Measurements from ENCODE around the gene ZNF565. TPM values are rescaled to one million over a fixed set of nuclear protein-coding genes. Genes with fewer than 3 reads are reported as not detected.

Gene ZNF565
- total RNA-seq, 1 experiment from 2014 or later: 4.9 TPM

DNA sequence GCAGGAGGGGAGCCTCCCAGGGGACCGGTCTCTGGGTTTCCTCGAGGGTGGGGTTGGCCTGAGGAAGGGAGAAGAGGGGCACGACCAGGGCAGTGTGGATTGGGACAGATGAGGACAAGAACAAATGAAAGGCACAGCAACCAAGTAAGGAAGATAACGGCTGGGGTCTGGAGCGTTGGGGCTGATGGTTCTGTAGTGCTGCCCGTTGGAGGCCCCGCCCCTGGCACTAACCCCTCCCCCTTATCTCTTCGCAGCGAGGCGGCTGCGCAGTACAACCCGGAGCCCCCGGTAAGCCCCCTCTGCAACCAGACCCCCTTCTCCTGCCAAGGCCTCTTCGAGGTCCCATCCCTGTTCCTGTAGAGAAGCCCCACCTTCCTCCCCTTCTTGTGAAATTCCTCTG, 72.4 kb downstream of the ZNF565 start:
- ATAC-seq: no peak
- Histone ChIP-seq H3K27me3 (ENCODE audit: control insufficient read depth, insufficient read depth, low read length) (no peaks in the 10 kb centered on the region), H3K4me1 (ENCODE audit: control insufficient read depth, insufficient read depth, low read length) (peaks cover 14% of the 10 kb centered on the region), H3K9me3 (ENCODE audit: control insufficient read depth, insufficient read depth, low read depth, low read length) (no peaks in the 10 kb centered on the region), H3K27ac (ENCODE audit: low read length) (no peak overlapping the region), H3K36me3 (ENCODE audit: control insufficient read depth, insufficient read depth, low read length) (peaks cover 17% of the 10 kb centered on the region), H3K4me3 (ENCODE audit: low read depth in 2 of 2, low read length in 2 of 2) (peak overlapping the region in 1 of 2 experiments; percentile 77; a peak in 2 of 4 replicates)
- intact Hi-C loops (cut with micrococcal nuclease; ENCODE audit: unreplicated experiment): no loop called here
- POLR2A ChIA-PET: interaction anchor here (0.6 kb wide), 1 partner anchor 46 kb away, joined by 3 read pairs; no protein-coding TSS in a partner anchor
- no peak for DNase-seq (ENCODE audit: low read depth, low spot score)
- TF ChIP-seq, protein P1, sequence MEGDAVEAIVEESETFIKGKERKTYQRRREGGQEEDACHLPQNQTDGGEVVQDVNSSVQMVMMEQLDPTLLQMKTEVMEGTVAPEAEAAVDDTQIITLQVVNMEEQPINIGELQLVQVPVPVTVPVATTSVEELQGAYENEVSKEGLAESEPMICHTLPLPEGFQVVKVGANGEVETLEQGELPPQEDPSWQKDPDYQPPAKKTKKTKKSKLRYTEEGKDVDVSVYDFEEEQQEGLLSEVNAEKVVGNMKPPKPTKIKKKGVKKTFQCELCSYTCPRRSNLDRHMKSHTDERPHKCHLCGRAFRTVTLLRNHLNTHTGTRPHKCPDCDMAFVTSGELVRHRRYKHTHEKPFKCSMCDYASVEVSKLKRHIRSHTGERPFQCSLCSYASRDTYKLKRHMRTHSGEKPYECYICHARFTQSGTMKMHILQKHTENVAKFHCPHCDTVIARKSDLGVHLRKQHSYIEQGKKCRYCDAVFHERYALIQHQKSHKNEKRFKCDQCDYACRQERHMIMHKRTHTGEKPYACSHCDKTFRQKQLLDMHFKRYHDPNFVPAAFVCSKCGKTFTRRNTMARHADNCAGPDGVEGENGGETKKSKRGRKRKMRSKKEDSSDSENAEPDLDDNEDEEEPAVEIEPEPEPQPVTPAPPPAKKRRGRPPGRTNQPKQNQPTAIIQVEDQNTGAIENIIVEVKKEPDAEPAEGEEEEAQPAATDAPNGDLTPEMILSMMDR (IDR thresholded peaks at IDR 0.05): no peak
- TF ChIP-seq POLR2AphosphoS5 (IDR thresholded peaks at IDR 0.05; ENCODE audit: low read depth, low read length) (no peak), SIN3A (IDR thresholded peaks at IDR 0.05; ENCODE audit: borderline replicate concordance, insufficient read depth, low read depth, low read length) (no peak), TCF7L2 (IDR thresholded peaks at IDR 0.05; ENCODE audit: low read depth, low read length) (no peak)
- TF ChIP-seq, protein P2, sequence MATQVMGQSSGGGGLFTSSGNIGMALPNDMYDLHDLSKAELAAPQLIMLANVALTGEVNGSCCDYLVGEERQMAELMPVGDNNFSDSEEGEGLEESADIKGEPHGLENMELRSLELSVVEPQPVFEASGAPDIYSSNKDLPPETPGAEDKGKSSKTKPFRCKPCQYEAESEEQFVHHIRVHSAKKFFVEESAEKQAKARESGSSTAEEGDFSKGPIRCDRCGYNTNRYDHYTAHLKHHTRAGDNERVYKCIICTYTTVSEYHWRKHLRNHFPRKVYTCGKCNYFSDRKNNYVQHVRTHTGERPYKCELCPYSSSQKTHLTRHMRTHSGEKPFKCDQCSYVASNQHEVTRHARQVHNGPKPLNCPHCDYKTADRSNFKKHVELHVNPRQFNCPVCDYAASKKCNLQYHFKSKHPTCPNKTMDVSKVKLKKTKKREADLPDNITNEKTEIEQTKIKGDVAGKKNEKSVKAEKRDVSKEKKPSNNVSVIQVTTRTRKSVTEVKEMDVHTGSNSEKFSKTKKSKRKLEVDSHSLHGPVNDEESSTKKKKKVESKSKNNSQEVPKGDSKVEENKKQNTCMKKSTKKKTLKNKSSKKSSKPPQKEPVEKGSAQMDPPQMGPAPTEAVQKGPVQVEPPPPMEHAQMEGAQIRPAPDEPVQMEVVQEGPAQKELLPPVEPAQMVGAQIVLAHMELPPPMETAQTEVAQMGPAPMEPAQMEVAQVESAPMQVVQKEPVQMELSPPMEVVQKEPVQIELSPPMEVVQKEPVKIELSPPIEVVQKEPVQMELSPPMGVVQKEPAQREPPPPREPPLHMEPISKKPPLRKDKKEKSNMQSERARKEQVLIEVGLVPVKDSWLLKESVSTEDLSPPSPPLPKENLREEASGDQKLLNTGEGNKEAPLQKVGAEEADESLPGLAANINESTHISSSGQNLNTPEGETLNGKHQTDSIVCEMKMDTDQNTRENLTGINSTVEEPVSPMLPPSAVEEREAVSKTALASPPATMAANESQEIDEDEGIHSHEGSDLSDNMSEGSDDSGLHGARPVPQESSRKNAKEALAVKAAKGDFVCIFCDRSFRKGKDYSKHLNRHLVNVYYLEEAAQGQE (IDR thresholded peaks at IDR 0.05; ENCODE audit: insufficient read depth in 1 of 2, low read depth in 2 of 2, low read length in 1 of 2): no peak
- in situ Hi-C loops (cut with HindIII; ENCODE audit: low pct_unique_long_range_greater_than_20kb, low sequenced_read_pairs): no loop called here
- CTCF ChIA-PET: no interaction called here
- no TSS peak for BruUV-seq (replicated peaks)

- in situ Hi-C loops (cut with HindIII; ENCODE audit: low pct_unique_long_range_greater_than_20kb, low sequenced_read_pairs): no loop called here
- POLR2A ChIA-PET: interaction anchor here (0.6 kb wide), 1 partner anchor 14 kb away, joined by 13 read pairs; no protein-coding TSS in a partner anchor
- peak overlapping the region; percentile 60 for H3K27ac ChIP-seq (ENCODE audit: low read length)
Measured at GRCh38 chr19:36141039-36141927, 73.2 kb downstream of the ZNF565 start.

More at GRCh38 chr19:36141039-36141927, 73.2 kb downstream of the ZNF565 start:
- DNase-seq (ENCODE audit: low read depth, low spot score) (peak; percentile 39), ATAC-seq (peak; percentile 72)
- H3K27me3 ChIP-seq (ENCODE audit: control insufficient read depth, insufficient read depth, low read length): no peaks in the 10 kb centered on the region
- peaks cover 19% of the 10 kb centered on the region for H3K4me1 ChIP-seq (ENCODE audit: control insufficient read depth, insufficient read depth, low read length)
- H3K9me3 ChIP-seq (ENCODE audit: control insufficient read depth, insufficient read depth, low read depth, low read length): no peaks in the 10 kb centered on the region
- CTCF ChIA-PET: interaction anchor here (0.6 kb wide), 1 partner anchor 229 kb away, joined by 3 read pairs; no protein-coding TSS in a partner anchor
- no TSS peak for BruUV-seq (replicated peaks)
- intact Hi-C loops (cut with micrococcal nuclease; ENCODE audit: unreplicated experiment): no loop called here
- H3K36me3 ChIP-seq (ENCODE audit: control insufficient read depth, insufficient read depth, low read length): peaks cover 17% of the 10 kb centered on the region
- peak overlapping the region; percentile 75 to 96 for H3K4me3 ChIP-seq (ENCODE audit: low read depth in 2 of 2, low read length in 2 of 2)
- TF ChIP-seq, protein P2 (IDR thresholded peaks at IDR 0.05; ENCODE audit: insufficient read depth in 1 of 2, low read depth in 2 of 2, low read length in 1 of 2): 0 out of 4 replicates have a peak, but pooled peaks of 1 of the 2 experiments have one; percentile 4
- no peak for TF ChIP-seq TCF7L2 (IDR thresholded peaks at IDR 0.05; ENCODE audit: low read depth, low read length)

All from Panc1 (cell line).